Breast epithelium (tissue), 4 donors: Measurements from ENCODE around the gene NATD1. TPM values are rescaled to one million over a fixed set of nuclear protein-coding genes. Genes with fewer than 3 reads are reported as not detected.

Experiments used
- DNase-seq, 2 donors: peaks; one replicate each; pipeline ENCODE4 v3.0.0-alpha.2; 2019; ENCODE audit warnings: low spot score in 2 of 2
- H3K27ac ChIP-seq, 2 donors: fragments of 200-600 bp; sonication (generic) in 1 of 2; one replicate each; pipeline ENCODE4 v1.5.1; 2016 to 2019; ENCODE audit warnings: mild to moderate bottlenecking in 1 of 2
- H3K27me3 ChIP-seq, 2 donors: fragments of 200-600 bp; sonication (generic) in 1 of 2; one replicate each; pipeline versions ENCODE4 v1.5.1 to v1.6.0; 2017 to 2019; ENCODE audit warnings: control low read depth in 1 of 2, mild to moderate bottlenecking in 1 of 2
- H3K36me3 ChIP-seq: fragments of 200-600 bp; one replicate; pipeline ENCODE4 v1.5.1; 2019
- H3K4me1 ChIP-seq, 2 donors: fragments of 200-600 bp; sonication (generic); one replicate each; pipeline ENCODE4 v1.5.1; 2016 to 2019; ENCODE audit warnings: control low read depth in 1 of 2
- H3K4me3 ChIP-seq, 3 donors: fragments of 200-600 bp; sonication (generic); 1 replicate in 2 of 3; 2 replicates in 1 of 3; pipeline ENCODE4 v1.5.1; 2016 to 2019; ENCODE audit warnings: mild to moderate bottlenecking in 3 of 3, moderate library complexity in 2 of 3
- H3K9me3 ChIP-seq, 2 donors: fragments of 200-600 bp; sonication (generic) in 1 of 2; one replicate each; pipeline ENCODE4 v1.5.1; 2016 to 2019; ENCODE audit warnings: control low read depth in 1 of 2
- CTCF ChIP-seq, 3 donors: fragments of 450-650 bp; IDR thresholded peaks; one replicate each; pipeline ENCODE4 v1.5.1; 2016 to 2017; ENCODE audit warnings: antibody characterized with exemption in 3 of 3, mild to moderate bottlenecking in 3 of 3, moderate library complexity in 3 of 3
- POLR2A ChIP-seq: fragments of 450-650 bp; IDR thresholded peaks from one replicate; pipeline ENCODE4 v1.6.1; 2016; ENCODE audit warnings: antibody characterized with exemption, mild to moderate bottlenecking, moderate library complexity
- POLR2AphosphoS5 ChIP-seq, 3 donors: sonication (generic); formaldehyde crosslinking; IDR thresholded peaks; one replicate each; pipeline ENCODE4 v1.6.1; 2017; ENCODE audit warnings: antibody characterized with exemption in 3 of 3
- intact Hi-C: fragments of 100-400 bp; cut with DNase I; formaldehyde crosslinking; loops from one replicate; pipeline ENCODE4 v1.15.1; 2023; ENCODE audit warnings: low total_unique reads
- total RNA-seq, 3 donors: library from RNA; depleted of rRNA; stranded (reverse); fragments of >200 nt; gene quantifications; one replicate each; pipeline ENCODE4 v1.1.0, GENCODE V29; 2016

NATD1 gene
- total RNA-seq, 3 donors from 2014 or later = 8.2 to 11.8 (median 8.6) TPM

- Histone ChIP-seq H3K9me3 (no peaks in the 10 kb centered on the region), H3K36me3 (no peaks in the 10 kb centered on the region), H3K4me3 (no peak overlapping the region), H3K4me1 (peaks cover 0 to 4% of the 10 kb centered on the region in 2 donors), H3K27ac (peak overlapping the region; percentile 41 to 72), H3K27me3 (no peaks in the 10 kb centered on the region)
- no peak for DNase-seq
- TF ChIP-seq POLR2A (no peak), CTCF (IDR thresholded peaks at IDR 0.05) (no peak), POLR2AphosphoS5 (IDR thresholded peaks at IDR 0.05) (no peak)
- intact Hi-C loops = no loop called here
Measured at GRCh38 chr17:21201874-21202273, 51.3 kb downstream of the NATD1 start.

- TF ChIP-seq CTCF (IDR thresholded peaks at IDR 0.05) (no peak), POLR2A (no peak), POLR2AphosphoS5 (IDR thresholded peaks at IDR 0.05) (no peak)
- H3K36me3 ChIP-seq = no peaks in the 10 kb centered on the region
- peak overlapping the region; percentile 41 to 72 for H3K27ac ChIP-seq
- H3K9me3 ChIP-seq = no peaks in the 10 kb centered on the region
- H3K4me1 ChIP-seq = peaks cover 0 to 4% of the 10 kb centered on the region in 2 donors
- H3K27me3 ChIP-seq = no peaks in the 10 kb centered on the region
- intact Hi-C loops = no loop called here
- DNase-seq = peak in 1 of 2 donors; percentile 49
- peak overlapping the region in 1 of 3 donors; percentile 23 for H3K4me3 ChIP-seq
Measured at GRCh38 chr17:21201298-21201595, 52.0 kb downstream of the NATD1 start.

- intact Hi-C loops = no loop called here
- Histone ChIP-seq H3K4me3 (peak overlapping the region in 1 of 3 donors; percentile 23), H3K4me1 (peaks cover 0 to 4% of the 10 kb centered on the region in 2 donors), H3K36me3 (no peaks in the 10 kb centered on the region), H3K9me3 (no peaks in the 10 kb centered on the region), H3K27ac (peak overlapping the region; percentile 41 to 72), H3K27me3 (no peaks in the 10 kb centered on the region)
- peak in 1 of 2 donors; percentile 75 for DNase-seq
- TF ChIP-seq POLR2A = no peak
- TF ChIP-seq CTCF (IDR thresholded peaks at IDR 0.05) = no peak
- TF ChIP-seq POLR2AphosphoS5 (IDR thresholded peaks at IDR 0.05) = no peak
Measured at GRCh38 chr17:21200590-21201297, 52.5 kb downstream of the NATD1 start.

- DNase-seq = no peak
- Histone ChIP-seq H3K4me3 (no peak overlapping the region), H3K4me1 (peaks cover 0 to 4% of the 10 kb centered on the region in 2 donors), H3K36me3 (no peaks in the 10 kb centered on the region), H3K27ac (peak overlapping the region in 1 of 2 donors; percentile 41), H3K9me3 (no peaks in the 10 kb centered on the region), H3K27me3 (no peaks in the 10 kb centered on the region)
- intact Hi-C loops = no loop called here
- no peak for TF ChIP-seq POLR2AphosphoS5 (IDR thresholded peaks at IDR 0.05)
Measured at GRCh38 chr17:21199856-21200255, 53.4 kb downstream of the NATD1 start.

- H3K9me3 ChIP-seq = no peaks in the 10 kb centered on the region
- no peaks in the 10 kb centered on the region for H3K27me3 ChIP-seq
- no peak overlapping the region for H3K4me3 ChIP-seq
- H3K36me3 ChIP-seq = no peaks in the 10 kb centered on the region
- TF ChIP-seq POLR2A (no peak), CTCF (IDR thresholded peaks at IDR 0.05) (no peak), POLR2AphosphoS5 (IDR thresholded peaks at IDR 0.05) (no peak)
- intact Hi-C loops = no loop called here
- H3K27ac ChIP-seq = peak overlapping the region in 1 of 2 donors; percentile 0
- peaks cover 0 to 4% of the 10 kb centered on the region in 2 donors for H3K4me1 ChIP-seq
- no peak for DNase-seq
Measured at GRCh38 chr17:21199311-21199710, 53.9 kb downstream of the NATD1 start.
